Astrocyte of the spinal cord (primary cell): ENCODE results near the gene NCAM2.

ENCODE experiments used
- DNase-seq: peaks from one replicate; pipeline ENCODE4 v3.0.0; 2011; ENCODE audit warnings: low read depth, low spot score
- H3K4me3 ChIP-seq: 2 replicates; pipeline ENCODE4 v1.5.1; 2011; ENCODE audit warnings: low read depth, mild to moderate bottlenecking, low read length, moderate library complexity
- CTCF ChIP-seq: IDR thresholded peaks from 2 replicates; pipeline ENCODE4 v1.5.1; 2012; ENCODE audit warnings: low read depth, mild to moderate bottlenecking, low read length, inconsistent platforms
- in situ Hi-C: cut with HindIII; loops from 2 replicates; pipeline ENCODE4 v1.10.0; 2017; ENCODE audit warnings: low sequenced_read_pairs

The NCAM2 gene

GRCh38 chr21:21163904-21164303, 165.7 kb downstream of the NCAM2 start:
- in situ Hi-C loops = no loop called here
- DNase-seq = peak; percentile 86
- H3K4me3 ChIP-seq = no peak overlapping the region
- TF ChIP-seq CTCF = peak; percentile 55

GRCh38 chr21:21165063-21165645, 166.9 kb downstream of the NCAM2 start:
- DNase-seq = peak; percentile 95
- TF ChIP-seq CTCF = no peak

GRCh38 chr21:21174676-21175075, 176.5 kb downstream of the NCAM2 start:
- TF ChIP-seq CTCF = no peak
- no peak overlapping the region for H3K4me3 ChIP-seq
- no peak for DNase-seq
- in situ Hi-C loops = no loop called here

More at GRCh38 chr21:21165063-21165645, 166.9 kb downstream of the NCAM2 start:
- no peak overlapping the region for H3K4me3 ChIP-seq
- in situ Hi-C loops = no loop called here

- peak; percentile 27 for DNase-seq
- in situ Hi-C loops = no loop called here
- no peak for TF ChIP-seq CTCF
- no peak overlapping the region for H3K4me3 ChIP-seq
These were observed 177.7 kb downstream of the NCAM2 start for GRCh38 chr21:21175798-21176334.

GRCh38 chr21:21177353-21177986, 179.3 kb downstream of the NCAM2 start:
- DNase-seq = no peak
- TF ChIP-seq CTCF = no peak
- no peak overlapping the region for H3K4me3 ChIP-seq
- in situ Hi-C loops = no loop called here

GRCh38 chr21:21179619-21180298, 181.6 kb downstream of the NCAM2 start:
- in situ Hi-C loops = no loop called here
- no peak for TF ChIP-seq CTCF
- DNase-seq = no peak
- no peak overlapping the region for H3K4me3 ChIP-seq
